HepG2 (cell line): ENCODE results near the gene CYSTM1. TPM values are rescaled to one million over a fixed set of nuclear protein-coding genes. Genes with fewer than 3 reads are reported as not detected.
A peak's percentile ranks its signal among the peaks of the same experiment; 100 is the strongest.

ENCODE experiments used
- BRCA1 ChIP-seq: sonication (generic); formaldehyde crosslinking; IDR thresholded peaks from 2 replicates; pipeline ENCODE4 v1.4.0; 2020; ENCODE audit warnings: missing genetic modification reagents
- CHD2 ChIP-seq: IDR thresholded peaks from 2 replicates; pipeline ENCODE4 v1.6.1; 2011; ENCODE audit warnings: low read depth, low read length, improper control_type of control experiment
- DMAP1 ChIP-seq: IDR thresholded peaks from 2 replicates; pipeline ENCODE4 v1.6.1; 2016
- HDAC6 ChIP-seq: fragments of 200-600 bp; sonication (generic); IDR thresholded peaks from 2 replicates; pipeline ENCODE4 v1.7.0; 2017; ENCODE audit warnings: mild to moderate bottlenecking, antibody characterized with exemption, low read length, low read depth
- HMGXB4 ChIP-seq, 2 experiments: sonication (generic) in 1 of 2; formaldehyde crosslinking in 1 of 2; IDR thresholded peaks; 2 replicates each; pipeline versions ENCODE4 v1.4.0 to v1.6.1; 2018 to 2020; ENCODE audit warnings: missing genetic modification reagents in 2 of 2, borderline replicate concordance in 1 of 2, low read depth in 1 of 2, mild to moderate bottlenecking in 1 of 2, missing biosample characterization in 1 of 2
- RBAK ChIP-seq: sonication (generic); formaldehyde crosslinking; IDR thresholded peaks from 2 replicates; pipeline ENCODE4 v1.5.1; 2020; ENCODE audit warnings: mild to moderate bottlenecking, missing genetic modification reagents
- RELA ChIP-seq: sonication (generic); formaldehyde crosslinking; IDR thresholded peaks from 2 replicates; pipeline ENCODE4 v1.4.0; 2020; ENCODE audit warnings: missing genetic modification reagents
- ZBTB39 ChIP-seq: sonication (generic); formaldehyde crosslinking; IDR thresholded peaks from 2 replicates; pipeline ENCODE4 v1.5.0; 2020; ENCODE audit warnings: missing genetic modification reagents
- ZBTB43 ChIP-seq: sonication (generic); formaldehyde crosslinking; conservative IDR thresholded peaks from 2 replicates; pipeline ENCODE4 v1.4.0; 2020; ENCODE audit warnings: missing genetic modification reagents
- ZNF431 ChIP-seq: sonication (generic); formaldehyde crosslinking; IDR thresholded peaks from 2 replicates; pipeline ENCODE4 v1.9.0; 2022; ENCODE audit warnings: missing genetic modification reagents, low read depth, mild to moderate bottlenecking, borderline replicate concordance
- ZNF563 ChIP-seq: sonication (generic); formaldehyde crosslinking; IDR thresholded peaks from 2 replicates; pipeline ENCODE4 v1.8.0; 2022; ENCODE audit warnings: mild to moderate bottlenecking, moderate library complexity, missing genetic modification reagents
- ZNF598 ChIP-seq: sonication (generic); formaldehyde crosslinking; IDR thresholded peaks from 2 replicates; pipeline ENCODE4 v1.5.1; 2020; ENCODE audit warnings: mild to moderate bottlenecking, missing genetic modification reagents, borderline replicate concordance
- ZNF768 ChIP-seq: sonication (generic); formaldehyde crosslinking; IDR thresholded peaks from 2 replicates; pipeline ENCODE4 v1.4.0; 2020; ENCODE audit warnings: missing genetic modification reagents
- polyA plus RNA-seq, 8 experiments: library from polyadenylated mRNA; depleted of rRNA in 3 of 8; stranded (reverse) in 7 of 8; unstranded in 1 of 8; fragments of >200 nt; fragmentation: Illumina TruSeq in 4 of 8; extraction: Trizol in 4 of 8; gene quantifications; 2 replicates each; pipeline versions ENCODE4 v1.2.1 to v1.2.3, GENCODE V29; 2011 to 2016; ENCODE audit warnings: low read depth in 4 of 8, missing spikeins in 1 of 8, mixed read lengths in 1 of 8; ENCODE audit not compliant: insufficient read depth in 1 of 8
- total RNA-seq, 5 experiments: library from RNA; depleted of rRNA; stranded (reverse); fragments of >200 nt; fragmentation: Illumina TruSeq; extraction: Trizol; gene quantifications; 2 replicates each; pipeline ENCODE4 v1.2.3, GENCODE V29; 2016; ENCODE audit warnings: low read depth in 1 of 5
- TF ChIP-seq, protein P1 (sequence below): sonication (generic); formaldehyde crosslinking; IDR thresholded peaks from 2 replicates; pipeline ENCODE4 v1.4.0; 2020; ENCODE audit warnings: mild to moderate bottlenecking, missing genetic modification reagents
- TF ChIP-seq, protein P2 (sequence below): IDR thresholded peaks from 2 replicates; pipeline ENCODE4 v1.6.1; 2016; ENCODE audit warnings: mild to moderate bottlenecking, missing biosample characterization, missing genetic modification reagents
- TF ChIP-seq, protein P3 (sequence below): IDR thresholded peaks from 2 replicates; pipeline ENCODE4 v1.6.1; 2016; ENCODE audit warnings: low read depth, missing genetic modification reagents, missing compliant biosample characterization

The CYSTM1 gene
- total and polyA plus RNA-seq, 2 of the 13 experiments (the other 11 are each of a cell fraction or from before 2014, with no cell fraction given) = 40.0 to 73.4 TPM

GRCh38 chr5:140175367-140176030 is 511 bp downstream of the CYSTM1 start (continued):
- TF ChIP-seq CHD2 (peak; percentile 69), DMAP1 (CRISPR knock-in tag) (peak; percentile 22; the same call in 1 of the 2 replicates), ZBTB43 (CRISPR knock-in tag) (0 out of 2 replicates have a peak, but pooled peaks have one; percentile 34), RBAK (CRISPR knock-in tag) (no peak), ZNF768 (peak; percentile 80), ZBTB39 (CRISPR knock-in tag) (no peak), RELA (no peak), BRCA1 (CRISPR knock-in tag) (peak; percentile 84; the same call in 1 of the 2 replicates), ZNF563 (CRISPR knock-in tag) (peak; percentile 26; the same call in 1 of the 2 replicates), HDAC6 (no peak), ZNF431 (CRISPR knock-in tag) (0 out of 2 replicates have a peak, but pooled peaks have one; percentile 22), HMGXB4 (CRISPR knock-in tag; IDR thresholded peaks at IDR 0.05; ENCODE audit: borderline replicate concordance in 1 of 2, low read depth in 1 of 2) (peak in 1 of 2 experiments; percentile 83; a peak in 3 of 4 replicates), ZNF598 (CRISPR knock-in tag) (no peak)
- TF ChIP-seq, protein P1, sequence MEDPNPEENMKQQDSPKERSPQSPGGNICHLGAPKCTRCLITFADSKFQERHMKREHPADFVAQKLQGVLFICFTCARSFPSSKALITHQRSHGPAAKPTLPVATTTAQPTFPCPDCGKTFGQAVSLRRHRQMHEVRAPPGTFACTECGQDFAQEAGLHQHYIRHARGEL (CRISPR knock-in tag) = no peak
- TF ChIP-seq, protein P2, sequence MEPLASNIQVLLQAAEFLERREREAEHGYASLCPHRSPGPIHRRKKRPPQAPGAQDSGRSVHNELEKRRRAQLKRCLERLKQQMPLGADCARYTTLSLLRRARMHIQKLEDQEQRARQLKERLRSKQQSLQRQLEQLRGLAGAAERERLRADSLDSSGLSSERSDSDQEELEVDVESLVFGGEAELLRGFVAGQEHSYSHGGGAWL (CRISPR knock-in tag) = 0 out of 2 replicates have a peak, but pooled peaks have one; percentile 18
- TF ChIP-seq, protein P3, sequence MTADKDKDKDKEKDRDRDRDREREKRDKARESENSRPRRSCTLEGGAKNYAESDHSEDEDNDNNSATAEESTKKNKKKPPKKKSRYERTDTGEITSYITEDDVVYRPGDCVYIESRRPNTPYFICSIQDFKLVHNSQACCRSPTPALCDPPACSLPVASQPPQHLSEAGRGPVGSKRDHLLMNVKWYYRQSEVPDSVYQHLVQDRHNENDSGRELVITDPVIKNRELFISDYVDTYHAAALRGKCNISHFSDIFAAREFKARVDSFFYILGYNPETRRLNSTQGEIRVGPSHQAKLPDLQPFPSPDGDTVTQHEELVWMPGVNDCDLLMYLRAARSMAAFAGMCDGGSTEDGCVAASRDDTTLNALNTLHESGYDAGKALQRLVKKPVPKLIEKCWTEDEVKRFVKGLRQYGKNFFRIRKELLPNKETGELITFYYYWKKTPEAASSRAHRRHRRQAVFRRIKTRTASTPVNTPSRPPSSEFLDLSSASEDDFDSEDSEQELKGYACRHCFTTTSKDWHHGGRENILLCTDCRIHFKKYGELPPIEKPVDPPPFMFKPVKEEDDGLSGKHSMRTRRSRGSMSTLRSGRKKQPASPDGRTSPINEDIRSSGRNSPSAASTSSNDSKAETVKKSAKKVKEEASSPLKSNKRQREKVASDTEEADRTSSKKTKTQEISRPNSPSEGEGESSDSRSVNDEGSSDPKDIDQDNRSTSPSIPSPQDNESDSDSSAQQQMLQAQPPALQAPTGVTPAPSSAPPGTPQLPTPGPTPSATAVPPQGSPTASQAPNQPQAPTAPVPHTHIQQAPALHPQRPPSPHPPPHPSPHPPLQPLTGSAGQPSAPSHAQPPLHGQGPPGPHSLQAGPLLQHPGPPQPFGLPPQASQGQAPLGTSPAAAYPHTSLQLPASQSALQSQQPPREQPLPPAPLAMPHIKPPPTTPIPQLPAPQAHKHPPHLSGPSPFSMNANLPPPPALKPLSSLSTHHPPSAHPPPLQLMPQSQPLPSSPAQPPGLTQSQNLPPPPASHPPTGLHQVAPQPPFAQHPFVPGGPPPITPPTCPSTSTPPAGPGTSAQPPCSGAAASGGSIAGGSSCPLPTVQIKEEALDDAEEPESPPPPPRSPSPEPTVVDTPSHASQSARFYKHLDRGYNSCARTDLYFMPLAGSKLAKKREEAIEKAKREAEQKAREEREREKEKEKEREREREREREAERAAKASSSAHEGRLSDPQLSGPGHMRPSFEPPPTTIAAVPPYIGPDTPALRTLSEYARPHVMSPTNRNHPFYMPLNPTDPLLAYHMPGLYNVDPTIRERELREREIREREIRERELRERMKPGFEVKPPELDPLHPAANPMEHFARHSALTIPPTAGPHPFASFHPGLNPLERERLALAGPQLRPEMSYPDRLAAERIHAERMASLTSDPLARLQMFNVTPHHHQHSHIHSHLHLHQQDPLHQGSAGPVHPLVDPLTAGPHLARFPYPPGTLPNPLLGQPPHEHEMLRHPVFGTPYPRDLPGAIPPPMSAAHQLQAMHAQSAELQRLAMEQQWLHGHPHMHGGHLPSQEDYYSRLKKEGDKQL (CRISPR knock-in tag) = no peak
